HepG2 (cell line): ENCODE measurements around the gene AK9. TPM values are rescaled to one million over a fixed set of nuclear protein-coding genes. Genes with fewer than 3 reads are reported as not detected.

Experiments
- KDM6A ChIP-seq: IDR thresholded peaks from 2 replicates; pipeline ENCODE4 v1.6.1; 2016; ENCODE audit warnings: low read depth
- LCORL ChIP-seq, 2 experiments: fragments of 450-650 bp in 1 of 2; sonication (generic) in 1 of 2; formaldehyde crosslinking in 1 of 2; IDR thresholded peaks; 2 replicates each; pipeline versions ENCODE4 v1.5.0 to v1.6.1; 2017 to 2020; ENCODE audit warnings: antibody characterized with exemption in 1 of 2, missing genetic modification reagents in 1 of 2
- NCOA1 ChIP-seq: sonication (generic); formaldehyde crosslinking; IDR thresholded peaks from 2 replicates; pipeline ENCODE4 v1.9.0; 2021; ENCODE audit warnings: missing genetic modification reagents
- TEAD3 ChIP-seq: optimal IDR thresholded peaks from 2 replicates; pipeline ENCODE3; 2016; ENCODE audit warnings: borderline replicate concordance
- ZNF235 ChIP-seq: sonication (generic); formaldehyde crosslinking; IDR thresholded peaks from 2 replicates; pipeline ENCODE4 v1.8.1; 2023; ENCODE audit warnings: mild to moderate bottlenecking, missing genetic modification reagents, borderline replicate concordance
- ZNF333 ChIP-seq: sonication (generic); formaldehyde crosslinking; IDR thresholded peaks from 2 replicates; pipeline ENCODE4 v1.4.0; 2020; ENCODE audit warnings: mild to moderate bottlenecking, missing genetic modification reagents, borderline replicate concordance
- ZNF777 ChIP-seq: sonication (generic); formaldehyde crosslinking; IDR thresholded peaks from 2 replicates; pipeline ENCODE4 v1.4.0; 2020; ENCODE audit warnings: missing genetic modification reagents
- polyA plus RNA-seq, 8 experiments: library from polyadenylated mRNA; depleted of rRNA in 3 of 8; stranded (reverse) in 7 of 8; unstranded in 1 of 8; fragments of >200 nt; fragmentation: Illumina TruSeq in 4 of 8; extraction: Trizol in 4 of 8; gene quantifications; 2 replicates each; pipeline versions ENCODE4 v1.2.1 to v1.2.3, GENCODE V29; 2011 to 2016; ENCODE audit warnings: low read depth in 4 of 8, missing spikeins in 1 of 8, mixed read lengths in 1 of 8; ENCODE audit not compliant: insufficient read depth in 1 of 8
- total RNA-seq, 5 experiments: library from RNA; depleted of rRNA; stranded (reverse); fragments of >200 nt; fragmentation: Illumina TruSeq; extraction: Trizol; gene quantifications; 2 replicates each; pipeline ENCODE4 v1.2.3, GENCODE V29; 2016; ENCODE audit warnings: low read depth in 1 of 5
- TF ChIP-seq, protein P1 (sequence below): sonication (generic); formaldehyde crosslinking; IDR thresholded peaks from 2 replicates; pipeline ENCODE4 v1.4.0; 2020; ENCODE audit warnings: missing genetic modification reagents
- TF ChIP-seq, protein P2 (sequence below): sonication (generic); formaldehyde crosslinking; IDR thresholded peaks from 2 replicates; pipeline ENCODE4 v1.4.0; 2020; ENCODE audit warnings: missing genetic modification reagents, borderline replicate concordance
- TF ChIP-seq, protein P3 (sequence below): sonication (generic); formaldehyde crosslinking; IDR thresholded peaks from 2 replicates; pipeline ENCODE4 v1.5.0; 2020; ENCODE audit warnings: missing genetic modification reagents
- TF ChIP-seq, protein P4 (sequence below): sonication (generic); formaldehyde crosslinking; conservative IDR thresholded peaks from 2 replicates; pipeline ENCODE4 v1.8.1; 2023; ENCODE audit warnings: missing genetic modification reagents
- TF ChIP-seq, protein P5 (sequence below): sonication (generic); formaldehyde crosslinking; conservative IDR thresholded peaks from 2 replicates; pipeline ENCODE4 v1.8.0; 2022; ENCODE audit warnings: low read depth, missing genetic modification reagents

AK9 gene
- total and polyA plus RNA-seq, 2 of the 13 experiments (the other 11 are each of a cell fraction or from before 2014, with no cell fraction given), result 3.2 to 4.8 TPM

DNA sequence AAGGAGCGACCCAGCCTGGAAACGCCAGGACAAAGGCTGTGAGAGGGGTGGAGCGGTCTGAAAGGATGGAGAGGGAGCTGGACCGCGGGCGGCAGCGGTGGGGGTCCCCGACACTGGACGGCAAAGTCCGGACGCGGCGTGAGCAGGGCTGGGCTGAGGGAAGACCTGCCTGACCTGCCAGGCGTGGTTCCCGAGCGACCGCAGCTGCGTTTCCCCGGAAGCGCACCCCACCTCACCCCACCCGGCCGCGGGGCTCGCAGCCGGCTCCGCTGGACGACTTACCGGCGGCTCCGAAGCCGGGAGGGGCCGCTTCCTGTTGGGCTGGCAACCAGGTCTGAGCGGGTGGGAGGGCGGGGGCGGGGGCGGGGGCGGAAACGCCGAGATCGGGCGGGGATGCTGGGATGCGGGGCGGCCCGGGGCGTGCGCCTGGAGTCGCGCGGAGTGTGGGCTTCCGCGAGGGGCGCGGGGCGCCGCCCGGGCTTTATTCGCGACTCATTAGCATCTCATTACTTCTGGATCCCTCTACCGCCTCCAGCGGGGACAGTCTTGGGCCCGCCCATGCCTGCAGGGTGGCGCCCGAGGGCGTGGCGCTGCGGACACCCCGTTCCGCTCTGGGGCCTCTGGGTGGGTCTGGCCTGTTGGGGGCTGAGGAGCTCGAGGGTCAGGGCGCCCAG, 235.4 kb downstream of the AK9 start, which contains the start of gene MICAL1 (continued):
- TF ChIP-seq, protein P1, sequence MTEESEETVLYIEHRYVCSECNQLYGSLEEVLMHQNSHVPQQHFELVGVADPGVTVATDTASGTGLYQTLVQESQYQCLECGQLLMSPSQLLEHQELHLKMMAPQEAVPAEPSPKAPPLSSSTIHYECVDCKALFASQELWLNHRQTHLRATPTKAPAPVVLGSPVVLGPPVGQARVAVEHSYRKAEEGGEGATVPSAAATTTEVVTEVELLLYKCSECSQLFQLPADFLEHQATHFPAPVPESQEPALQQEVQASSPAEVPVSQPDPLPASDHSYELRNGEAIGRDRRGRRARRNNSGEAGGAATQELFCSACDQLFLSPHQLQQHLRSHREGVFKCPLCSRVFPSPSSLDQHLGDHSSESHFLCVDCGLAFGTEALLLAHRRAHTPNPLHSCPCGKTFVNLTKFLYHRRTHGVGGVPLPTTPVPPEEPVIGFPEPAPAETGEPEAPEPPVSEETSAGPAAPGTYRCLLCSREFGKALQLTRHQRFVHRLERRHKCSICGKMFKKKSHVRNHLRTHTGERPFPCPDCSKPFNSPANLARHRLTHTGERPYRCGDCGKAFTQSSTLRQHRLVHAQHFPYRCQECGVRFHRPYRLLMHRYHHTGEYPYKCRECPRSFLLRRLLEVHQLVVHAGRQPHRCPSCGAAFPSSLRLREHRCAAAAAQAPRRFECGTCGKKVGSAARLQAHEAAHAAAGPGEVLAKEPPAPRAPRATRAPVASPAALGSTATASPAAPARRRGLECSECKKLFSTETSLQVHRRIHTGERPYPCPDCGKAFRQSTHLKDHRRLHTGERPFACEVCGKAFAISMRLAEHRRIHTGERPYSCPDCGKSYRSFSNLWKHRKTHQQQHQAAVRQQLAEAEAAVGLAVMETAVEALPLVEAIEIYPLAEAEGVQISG (CRISPR knock-in tag), result 0 out of 2 replicates have a peak, but pooled peaks have one; percentile 5
- TF ChIP-seq ZNF333 (CRISPR knock-in tag) (no peak), LCORL (IDR thresholded peaks at IDR 0.05) (no peak), LCORL (CRISPR knock-in tag; IDR thresholded peaks at IDR 0.05) (0 out of 2 replicates have a peak, but pooled peaks have one; percentile 52), ZNF235 (CRISPR knock-in tag) (no peak), ZNF777 (CRISPR knock-in tag) (peak; percentile 97), TEAD3 (CRISPR knock-in tag) (no peak), KDM6A (no peak), NCOA1 (CRISPR knock-in tag) (0 out of 2 replicates have a peak, but pooled peaks have one; percentile 55)
- TF ChIP-seq, protein P2, sequence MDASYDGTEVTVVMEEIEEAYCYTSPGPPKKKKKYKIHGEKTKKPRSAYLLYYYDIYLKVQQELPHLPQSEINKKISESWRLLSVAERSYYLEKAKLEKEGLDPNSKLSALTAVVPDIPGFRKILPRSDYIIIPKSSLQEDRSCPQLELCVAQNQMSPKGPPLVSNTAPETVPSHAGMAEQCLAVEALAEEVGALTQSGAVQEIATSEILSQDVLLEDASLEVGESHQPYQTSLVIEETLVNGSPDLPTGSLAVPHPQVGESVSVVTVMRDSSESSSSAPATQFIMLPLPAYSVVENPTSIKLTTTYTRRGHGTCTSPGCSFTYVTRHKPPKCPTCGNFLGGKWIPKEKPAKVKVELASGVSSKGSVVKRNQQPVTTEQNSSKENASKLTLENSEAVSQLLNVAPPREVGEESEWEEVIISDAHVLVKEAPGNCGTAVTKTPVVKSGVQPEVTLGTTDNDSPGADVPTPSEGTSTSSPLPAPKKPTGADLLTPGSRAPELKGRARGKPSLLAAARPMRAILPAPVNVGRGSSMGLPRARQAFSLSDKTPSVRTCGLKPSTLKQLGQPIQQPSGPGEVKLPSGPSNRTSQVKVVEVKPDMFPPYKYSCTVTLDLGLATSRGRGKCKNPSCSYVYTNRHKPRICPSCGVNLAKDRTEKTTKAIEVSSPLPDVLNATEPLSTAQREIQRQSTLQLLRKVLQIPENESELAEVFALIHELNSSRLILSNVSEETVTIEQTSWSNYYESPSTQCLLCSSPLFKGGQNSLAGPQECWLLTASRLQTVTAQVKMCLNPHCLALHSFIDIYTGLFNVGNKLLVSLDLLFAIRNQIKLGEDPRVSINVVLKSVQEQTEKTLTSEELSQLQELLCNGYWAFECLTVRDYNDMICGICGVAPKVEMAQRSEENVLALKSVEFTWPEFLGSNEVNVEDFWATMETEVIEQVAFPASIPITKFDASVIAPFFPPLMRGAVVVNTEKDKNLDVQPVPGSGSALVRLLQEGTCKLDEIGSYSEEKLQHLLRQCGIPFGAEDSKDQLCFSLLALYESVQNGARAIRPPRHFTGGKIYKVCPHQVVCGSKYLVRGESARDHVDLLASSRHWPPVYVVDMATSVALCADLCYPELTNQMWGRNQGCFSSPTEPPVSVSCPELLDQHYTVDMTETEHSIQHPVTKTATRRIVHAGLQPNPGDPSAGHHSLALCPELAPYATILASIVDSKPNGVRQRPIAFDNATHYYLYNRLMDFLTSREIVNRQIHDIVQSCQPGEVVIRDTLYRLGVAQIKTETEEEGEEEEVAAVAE (CRISPR knock-in tag), result no peak
- TF ChIP-seq, protein P3, sequence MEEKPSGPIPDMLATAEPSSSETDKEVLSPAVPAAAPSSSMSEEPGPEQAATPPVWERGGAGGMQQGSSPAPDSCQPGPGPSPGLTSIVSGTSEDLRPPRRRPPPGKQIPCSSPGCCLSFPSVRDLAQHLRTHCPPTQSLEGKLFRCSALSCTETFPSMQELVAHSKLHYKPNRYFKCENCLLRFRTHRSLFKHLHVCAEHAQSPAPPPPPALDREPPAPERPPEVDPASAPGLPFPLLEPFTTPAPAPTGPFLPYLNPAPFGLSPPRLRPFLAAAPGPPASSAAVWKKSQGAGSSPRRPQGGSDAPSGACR (CRISPR knock-in tag), result peak; percentile 90; the same call in 1 of the 2 replicates
- TF ChIP-seq, protein P4, sequence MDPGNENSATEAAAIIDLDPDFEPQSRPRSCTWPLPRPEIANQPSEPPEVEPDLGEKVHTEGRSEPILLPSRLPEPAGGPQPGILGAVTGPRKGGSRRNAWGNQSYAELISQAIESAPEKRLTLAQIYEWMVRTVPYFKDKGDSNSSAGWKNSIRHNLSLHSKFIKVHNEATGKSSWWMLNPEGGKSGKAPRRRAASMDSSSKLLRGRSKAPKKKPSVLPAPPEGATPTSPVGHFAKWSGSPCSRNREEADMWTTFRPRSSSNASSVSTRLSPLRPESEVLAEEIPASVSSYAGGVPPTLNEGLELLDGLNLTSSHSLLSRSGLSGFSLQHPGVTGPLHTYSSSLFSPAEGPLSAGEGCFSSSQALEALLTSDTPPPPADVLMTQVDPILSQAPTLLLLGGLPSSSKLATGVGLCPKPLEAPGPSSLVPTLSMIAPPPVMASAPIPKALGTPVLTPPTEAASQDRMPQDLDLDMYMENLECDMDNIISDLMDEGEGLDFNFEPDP, result 0 out of 2 replicates have a peak, but pooled peaks have one; percentile 37
- TF ChIP-seq, protein P5, sequence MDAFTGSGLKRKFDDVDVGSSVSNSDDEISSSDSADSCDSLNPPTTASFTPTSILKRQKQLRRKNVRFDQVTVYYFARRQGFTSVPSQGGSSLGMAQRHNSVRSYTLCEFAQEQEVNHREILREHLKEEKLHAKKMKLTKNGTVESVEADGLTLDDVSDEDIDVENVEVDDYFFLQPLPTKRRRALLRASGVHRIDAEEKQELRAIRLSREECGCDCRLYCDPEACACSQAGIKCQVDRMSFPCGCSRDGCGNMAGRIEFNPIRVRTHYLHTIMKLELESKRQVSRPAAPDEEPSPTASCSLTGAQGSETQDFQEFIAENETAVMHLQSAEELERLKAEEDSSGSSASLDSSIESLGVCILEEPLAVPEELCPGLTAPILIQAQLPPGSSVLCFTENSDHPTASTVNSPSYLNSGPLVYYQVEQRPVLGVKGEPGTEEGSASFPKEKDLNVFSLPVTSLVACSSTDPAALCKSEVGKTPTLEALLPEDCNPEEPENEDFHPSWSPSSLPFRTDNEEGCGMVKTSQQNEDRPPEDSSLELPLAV (CRISPR knock-in tag), result no peak
